ENCODE data around the gene STIP1. TPM values are rescaled to one million over a fixed set of nuclear protein-coding genes. Genes with fewer than 3 reads are reported as not detected.

The STIP1 gene
- total RNA-seq, 1 donor from 2014 or later = 200 TPM

- TF ChIP-seq CTCF (IDR thresholded peaks at IDR 0.05; ENCODE audit: insufficient read depth, low read depth, low read length) (no peak), EZH2 (IDR thresholded peaks at IDR 0.05; ENCODE audit: insufficient read depth, low read length) (no peak)
- Histone ChIP-seq H3K9me3 (ENCODE audit: insufficient read depth, low read depth, low read length) (no peaks in the 10 kb centered on the region), H3K27me3 (ENCODE audit: insufficient read depth, low read length) (no peaks in the 10 kb centered on the region), H3K36me3 (ENCODE audit: insufficient read depth, low read length) (peaks cover under 1% of the 10 kb centered on the region), H4K20me1 (ENCODE audit: insufficient read depth, low read length) (no peaks in the 10 kb centered on the region), H3K4me1 (ENCODE audit: insufficient read depth, low read length) (peaks cover 17% of the 10 kb centered on the region), H3K9ac (ENCODE audit: low read length) (no peak overlapping the region), H3K79me2 (ENCODE audit: insufficient read depth, low read length) (no peaks in the 10 kb centered on the region), H2AFZ (ENCODE audit: low read depth, low read length) (no peak overlapping the region), H3K4me2 (ENCODE audit: low read length) (no peak overlapping the region), H3K27ac (ENCODE audit: low read depth, low read length) (no peak overlapping the region), H3K4me3 (ENCODE audit: insufficient read depth, low read depth, low read length) (no peak overlapping the region)
- Mint-ChIP-seq H3K4me3 (ENCODE audit: unreplicated experiment) (no peak overlapping the region), H3K36me3 (ENCODE audit: low read depth, unreplicated experiment) (peaks cover 14% of the 10 kb centered on the region), H3K4me1 (ENCODE audit: low read depth, unreplicated experiment) (peaks cover 9% of the 10 kb centered on the region), H3K27me3 (ENCODE audit: low read depth, unreplicated experiment) (no peaks in the 10 kb centered on the region), H3K9me3 (ENCODE audit: unreplicated experiment) (no peaks in the 10 kb centered on the region), H3K27ac (ENCODE audit: unreplicated experiment) (no peak overlapping the region)
- no peak for FAIRE-seq
- no peak for DNase-seq (ENCODE audit: low read depth)
These were observed 25.4 kb downstream of the STIP1 start for GRCh38 chr11:64211181-64211872.

GRCh38 chr11:64216879-64217278, 30.9 kb downstream of the STIP1 start:
- H3K36me3 ChIP-seq (ENCODE audit: insufficient read depth, low read length) = no peaks in the 10 kb centered on the region
- Mint-ChIP-seq H3K36me3 (ENCODE audit: low read depth, unreplicated experiment) (peaks cover 17% of the 10 kb centered on the region), H3K27ac (ENCODE audit: unreplicated experiment) (no peak overlapping the region), H3K9me3 (ENCODE audit: unreplicated experiment) (no peaks in the 10 kb centered on the region), H3K4me3 (ENCODE audit: unreplicated experiment) (no peak overlapping the region), H3K4me1 (ENCODE audit: low read depth, unreplicated experiment) (peaks cover 2% of the 10 kb centered on the region), H3K27me3 (ENCODE audit: low read depth, unreplicated experiment) (no peaks in the 10 kb centered on the region)
- no peak overlapping the region for H3K4me3 ChIP-seq (ENCODE audit: insufficient read depth, low read depth, low read length)
- no peak for TF ChIP-seq CTCF (IDR thresholded peaks at IDR 0.05; ENCODE audit: insufficient read depth, low read depth, low read length)
- TF ChIP-seq EZH2 (IDR thresholded peaks at IDR 0.05; ENCODE audit: insufficient read depth, low read length) = no peak
- no peak overlapping the region for H2AFZ ChIP-seq (ENCODE audit: low read depth, low read length)
- no peaks in the 10 kb centered on the region for H3K9me3 ChIP-seq (ENCODE audit: insufficient read depth, low read depth, low read length)
- no peak overlapping the region for H3K9ac ChIP-seq (ENCODE audit: low read length)
- no peak overlapping the region for H3K27ac ChIP-seq (ENCODE audit: low read depth, low read length)
- no peak overlapping the region for H3K4me2 ChIP-seq (ENCODE audit: low read length)
- DNase-seq (ENCODE audit: low read depth) (no peak), FAIRE-seq (no peak)
- H3K4me1 ChIP-seq (ENCODE audit: insufficient read depth, low read length) = no peaks in the 10 kb centered on the region
- H3K27me3 ChIP-seq (ENCODE audit: insufficient read depth, low read length) = no peaks in the 10 kb centered on the region
- H3K79me2 ChIP-seq (ENCODE audit: insufficient read depth, low read length) = no peaks in the 10 kb centered on the region
- no peaks in the 10 kb centered on the region for H4K20me1 ChIP-seq (ENCODE audit: insufficient read depth, low read length)

GRCh38 chr11:64218628-64219353, 32.8 kb downstream of the STIP1 start:
- H3K4me3 Mint-ChIP-seq (ENCODE audit: unreplicated experiment) = no peak overlapping the region
- Histone ChIP-seq H2AFZ (ENCODE audit: low read depth, low read length) (no peak overlapping the region), H3K79me2 (ENCODE audit: insufficient read depth, low read length) (no peaks in the 10 kb centered on the region), H3K9me3 (ENCODE audit: insufficient read depth, low read depth, low read length) (no peaks in the 10 kb centered on the region), H3K4me3 (ENCODE audit: insufficient read depth, low read depth, low read length) (no peak overlapping the region), H3K27me3 (ENCODE audit: insufficient read depth, low read length) (no peaks in the 10 kb centered on the region), H4K20me1 (ENCODE audit: insufficient read depth, low read length) (no peaks in the 10 kb centered on the region), H3K27ac (ENCODE audit: low read depth, low read length) (no peak overlapping the region), H3K9ac (ENCODE audit: low read length) (no peak overlapping the region), H3K4me1 (ENCODE audit: insufficient read depth, low read length) (peaks cover under 1% of the 10 kb centered on the region), H3K36me3 (ENCODE audit: insufficient read depth, low read length) (no peaks in the 10 kb centered on the region), H3K4me2 (ENCODE audit: low read length) (no peak overlapping the region)
- H3K9me3 Mint-ChIP-seq (ENCODE audit: unreplicated experiment) = no peaks in the 10 kb centered on the region
- DNase-seq (ENCODE audit: low read depth) = no peak
- H3K27me3 Mint-ChIP-seq (ENCODE audit: low read depth, unreplicated experiment) = no peaks in the 10 kb centered on the region
- H3K4me1 Mint-ChIP-seq (ENCODE audit: low read depth, unreplicated experiment) = peaks cover 3% of the 10 kb centered on the region
- peak overlapping the region; percentile 4 for H3K27ac Mint-ChIP-seq (ENCODE audit: unreplicated experiment)
- H3K36me3 Mint-ChIP-seq (ENCODE audit: low read depth, unreplicated experiment) = peaks cover 12% of the 10 kb centered on the region
- FAIRE-seq = no peak
- TF ChIP-seq EZH2 (IDR thresholded peaks at IDR 0.05; ENCODE audit: insufficient read depth, low read length) = no peak

Measured in astrocyte (in vitro differentiated cells and primary cell).